ENCODE results near the gene DECR2.
A peak's percentile ranks its signal among the peaks of the same experiment; 100 is the strongest.
"Not testable (repeated sequence)": the region's sequence is repeated elsewhere in the genome, so short reads cannot be mapped to it uniquely, and the experiment has no call there.

DECR2 gene

DNA sequence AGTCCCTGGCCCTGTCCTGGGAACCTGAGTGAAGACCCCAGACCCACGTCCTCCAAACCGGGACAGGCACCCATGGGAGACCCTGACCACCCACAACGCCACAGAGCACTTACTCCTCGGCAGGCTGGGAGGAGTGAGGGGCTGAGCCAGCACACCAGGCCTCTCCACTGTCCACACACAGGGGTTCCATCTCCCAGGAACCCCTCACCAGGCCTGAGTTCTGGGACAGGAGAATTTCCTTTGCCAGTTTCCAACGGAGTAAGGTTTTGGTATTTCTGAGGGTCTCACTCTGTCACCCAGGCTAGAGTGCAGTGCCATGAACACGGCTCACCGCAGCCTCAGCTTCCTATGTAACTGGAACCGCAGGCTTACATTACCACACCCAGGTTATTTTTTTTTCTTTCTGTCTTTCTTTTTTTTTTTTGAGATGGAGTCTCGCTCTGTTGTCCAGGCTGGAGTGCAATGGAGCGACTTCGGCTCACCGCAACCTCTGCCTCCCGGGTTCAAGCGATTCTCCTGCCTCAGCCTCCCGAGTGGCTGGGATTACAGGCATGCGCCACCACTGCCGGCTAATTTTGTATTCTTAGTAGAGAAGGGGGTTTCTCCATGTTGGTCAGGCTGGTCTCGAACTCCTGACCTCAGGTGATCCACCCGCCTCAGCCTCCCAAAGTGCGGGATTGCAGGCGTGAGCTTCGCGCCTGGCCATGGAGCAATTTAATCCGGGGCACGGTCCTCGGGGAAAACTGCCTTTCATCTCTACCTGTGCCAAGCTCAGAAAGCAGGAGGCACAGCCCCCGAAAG is 21.5 kb upstream of the DECR2 start:
- Histone ChIP-seq H3K9me3 (ENCODE audit: control insufficient read depth, low read length) (no peaks in the 10 kb centered on the region), H3K27me3 (ENCODE audit: control insufficient read depth, insufficient read depth, low read length, poor library complexity, severe bottlenecking) (peaks cover 24% of the 10 kb centered on the region), H3K4me1 (ENCODE audit: control insufficient read depth, insufficient read depth, low read length) (peaks cover 19% of the 10 kb centered on the region), H3K4me3 (ENCODE audit: insufficient read depth, low read depth, low read length) (peak overlapping the region; percentile 75), H3K27ac (ENCODE audit: insufficient read depth, low read depth, low read length, poor library complexity, severe bottlenecking) (no peak overlapping the region), H3K36me3 (ENCODE audit: control insufficient read depth, insufficient read depth, low read length) (no peaks in the 10 kb centered on the region)
- 81 to 82% methylated on average over 27 of the region's 27 CpGs for WGBS, 2 experiments

DNA sequence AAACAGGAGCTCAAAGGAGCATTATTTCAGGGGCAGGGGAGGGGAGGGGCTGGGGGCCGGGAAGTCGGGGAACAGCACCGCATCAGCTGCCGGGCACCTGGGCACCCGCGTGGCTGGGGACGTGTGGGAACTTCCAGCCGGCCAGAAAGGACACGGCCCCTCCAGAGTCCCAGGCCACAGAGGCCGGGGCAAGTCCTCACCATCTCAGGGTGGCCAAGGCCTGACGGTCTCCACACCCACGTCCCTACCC is 21.0 kb upstream of the DECR2 start:
- H3K9me3 ChIP-seq (ENCODE audit: control insufficient read depth, low read length) = no peaks in the 10 kb centered on the region
- H3K27me3 ChIP-seq (ENCODE audit: control insufficient read depth, insufficient read depth, low read length, poor library complexity, severe bottlenecking) = peaks cover 24% of the 10 kb centered on the region
- no peak overlapping the region for H3K27ac ChIP-seq (ENCODE audit: insufficient read depth, low read depth, low read length, poor library complexity, severe bottlenecking)
- H3K4me1 ChIP-seq (ENCODE audit: control insufficient read depth, insufficient read depth, low read length) = peaks cover 19% of the 10 kb centered on the region
- H3K4me3 ChIP-seq (ENCODE audit: insufficient read depth, low read depth, low read length) = peak overlapping the region; percentile 75
- 7 to 8% methylated on average over 12 of the region's 12 CpGs for WGBS, 2 experiments
- H3K36me3 ChIP-seq (ENCODE audit: control insufficient read depth, insufficient read depth, low read length) = no peaks in the 10 kb centered on the region

DNA sequence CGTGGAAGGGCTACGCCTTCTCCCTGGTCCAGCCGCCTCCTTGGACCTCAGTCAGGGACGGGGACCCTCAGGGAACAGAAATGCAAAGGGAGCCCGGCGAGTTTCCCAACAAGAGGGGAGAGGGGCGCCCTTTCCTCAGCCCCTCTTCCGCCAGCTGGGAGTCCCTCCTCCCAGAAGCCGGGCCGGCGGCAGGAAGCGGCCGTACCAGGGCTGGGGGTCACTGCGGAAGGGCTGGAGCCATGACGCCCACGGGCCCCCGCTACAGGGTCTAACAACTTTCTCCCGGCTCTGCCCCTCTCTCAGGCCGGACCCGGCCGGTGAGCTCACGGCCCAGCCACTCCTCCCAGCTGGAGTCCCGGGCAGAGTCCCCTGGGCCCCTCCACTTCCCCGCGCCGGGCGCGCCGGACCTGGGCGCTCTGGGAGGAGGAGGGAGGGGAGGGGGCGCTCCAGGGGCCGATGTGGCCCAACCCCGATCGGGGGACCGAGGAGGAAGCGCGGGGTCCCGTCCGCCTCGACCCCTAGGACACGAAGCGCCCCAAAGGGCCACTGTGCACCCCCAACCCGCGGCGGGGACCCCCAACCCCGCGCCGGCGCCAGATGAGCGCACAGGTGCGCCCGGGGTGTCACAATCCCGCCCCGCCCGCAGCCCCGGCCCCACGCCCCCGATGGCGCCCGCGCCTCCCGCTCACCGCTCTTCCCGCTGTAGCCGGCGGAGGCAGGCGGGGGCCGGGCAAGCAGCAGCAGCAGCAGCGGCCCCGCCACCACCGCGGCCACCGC is 20.5 kb upstream of the DECR2 start:
- Histone ChIP-seq H3K9me3 (ENCODE audit: control insufficient read depth, low read length) (no peaks in the 10 kb centered on the region), H3K27ac (ENCODE audit: insufficient read depth, low read depth, low read length, poor library complexity, severe bottlenecking) (no peak overlapping the region), H3K4me1 (ENCODE audit: control insufficient read depth, insufficient read depth, low read length) (peaks cover 19% of the 10 kb centered on the region), H3K4me3 (ENCODE audit: insufficient read depth, low read depth, low read length) (peak overlapping the region; percentile 75), H3K36me3 (ENCODE audit: control insufficient read depth, insufficient read depth, low read length) (no peaks in the 10 kb centered on the region), H3K27me3 (ENCODE audit: control insufficient read depth, insufficient read depth, low read length, poor library complexity, severe bottlenecking) (peaks cover 24% of the 10 kb centered on the region)
- 0% methylated on average over 73 of the region's 73 CpGs for WGBS, 2 experiments

DNA sequence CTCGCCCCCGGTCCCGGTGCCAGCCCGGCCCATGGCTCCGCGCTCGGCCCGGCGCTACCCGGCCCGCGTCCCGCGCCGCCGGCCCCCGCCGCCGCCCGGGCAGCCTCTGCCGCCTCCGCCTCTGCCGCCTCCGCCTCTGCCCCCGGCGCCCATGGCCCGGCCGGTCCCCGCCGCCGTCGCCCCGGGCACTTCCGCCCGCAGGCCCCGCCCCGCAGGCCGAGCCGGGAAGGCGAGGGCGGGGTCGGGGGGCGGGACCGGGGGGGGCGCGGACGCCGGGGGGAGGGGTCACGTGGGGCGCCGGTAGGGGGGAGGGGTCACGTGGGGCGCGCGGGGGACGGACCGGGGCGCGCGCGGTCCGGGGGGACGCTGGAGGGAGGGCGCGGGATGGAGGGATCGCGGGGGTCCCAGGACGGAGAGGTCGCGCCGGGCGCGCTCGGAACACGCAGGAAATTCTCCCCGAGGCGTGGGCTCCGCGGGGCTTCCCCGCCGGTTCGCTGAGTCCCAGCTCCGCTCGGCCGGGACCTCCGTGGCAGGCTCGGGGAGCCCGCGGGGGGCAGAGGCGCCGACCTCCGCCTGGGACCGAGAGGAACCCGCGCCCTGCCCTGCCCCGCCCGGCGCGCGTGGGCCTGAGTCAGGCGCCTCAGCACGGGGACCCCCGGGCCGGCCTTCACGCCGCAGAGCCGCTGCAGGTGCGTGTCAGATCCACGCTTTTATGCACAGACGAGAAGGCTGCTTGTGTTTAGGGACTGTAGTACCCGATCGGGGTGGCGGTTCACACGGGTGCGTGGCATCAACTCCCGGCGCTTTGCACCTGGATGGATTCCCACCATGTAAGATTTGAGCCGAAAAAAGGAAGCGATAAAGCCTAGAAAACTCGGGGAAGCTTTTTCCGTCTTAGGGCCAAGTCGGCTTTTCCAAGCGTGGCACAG is 19.6 kb upstream of the DECR2 start, which contains the start of gene PGAP6:
TSS of gene PGAP6 (minus strand) at position 190 of the 929 bp plus-strand sequence. CDS start at position 33, 157 bp downstream.
- no peaks in the 10 kb centered on the region for H3K9me3 ChIP-seq (ENCODE audit: control insufficient read depth, low read length)
- no peaks in the 10 kb centered on the region for H3K36me3 ChIP-seq (ENCODE audit: control insufficient read depth, insufficient read depth, low read length)
- peaks cover 24% of the 10 kb centered on the region for H3K27me3 ChIP-seq (ENCODE audit: control insufficient read depth, insufficient read depth, low read length, poor library complexity, severe bottlenecking)
- H3K4me3 ChIP-seq (ENCODE audit: insufficient read depth, low read depth, low read length) = peak within 1 kb of the TSS; percentile 75
- no peak within 1 kb of the TSS for H3K27ac ChIP-seq (ENCODE audit: insufficient read depth, low read depth, low read length, poor library complexity, severe bottlenecking)
- 0 to 1% methylated on average over 110 to 123 of the region's 123 CpGs for WGBS, 2 experiments
- H3K4me1 ChIP-seq (ENCODE audit: control insufficient read depth, insufficient read depth, low read length) = peaks cover 19% of the 10 kb centered on the region

DNA sequence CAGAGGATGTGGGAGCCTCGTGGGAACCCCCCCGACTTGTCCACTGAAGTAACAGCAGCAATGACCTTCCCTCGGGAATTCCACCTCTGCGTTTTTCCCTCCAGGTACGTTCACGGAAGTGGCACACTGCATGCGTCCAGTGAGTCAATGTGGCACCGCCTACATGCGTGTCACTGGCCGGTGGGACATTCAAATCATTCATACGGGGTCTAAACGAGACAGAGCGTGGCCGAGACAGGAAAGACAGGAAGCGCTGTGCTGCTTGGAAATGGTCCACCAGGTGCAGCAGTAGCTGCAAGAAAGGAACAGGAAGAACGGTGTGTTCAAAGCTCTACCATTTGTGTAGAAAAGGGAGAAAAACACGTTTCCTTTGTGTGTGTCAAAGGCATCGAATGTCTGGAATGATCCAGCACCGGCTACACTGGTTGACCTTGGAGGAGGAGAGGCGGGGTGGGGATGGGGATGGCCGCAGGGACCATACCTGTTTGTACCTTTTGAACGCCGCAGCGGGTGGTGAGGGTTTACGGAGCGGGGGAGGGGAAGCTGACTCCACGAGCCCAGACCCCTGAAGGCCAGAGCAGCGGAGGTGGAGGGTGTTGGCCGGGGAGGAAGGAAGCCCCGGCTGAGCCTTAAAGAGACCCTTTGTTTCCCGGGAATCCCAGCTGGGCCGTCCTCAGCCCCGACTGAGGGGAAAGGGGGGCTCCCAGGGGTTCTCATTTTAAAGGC is 18.2 kb upstream of the DECR2 start:
- 3 to 4% methylated on average over 33 of the region's 33 CpGs for WGBS, 2 experiments

DNA sequence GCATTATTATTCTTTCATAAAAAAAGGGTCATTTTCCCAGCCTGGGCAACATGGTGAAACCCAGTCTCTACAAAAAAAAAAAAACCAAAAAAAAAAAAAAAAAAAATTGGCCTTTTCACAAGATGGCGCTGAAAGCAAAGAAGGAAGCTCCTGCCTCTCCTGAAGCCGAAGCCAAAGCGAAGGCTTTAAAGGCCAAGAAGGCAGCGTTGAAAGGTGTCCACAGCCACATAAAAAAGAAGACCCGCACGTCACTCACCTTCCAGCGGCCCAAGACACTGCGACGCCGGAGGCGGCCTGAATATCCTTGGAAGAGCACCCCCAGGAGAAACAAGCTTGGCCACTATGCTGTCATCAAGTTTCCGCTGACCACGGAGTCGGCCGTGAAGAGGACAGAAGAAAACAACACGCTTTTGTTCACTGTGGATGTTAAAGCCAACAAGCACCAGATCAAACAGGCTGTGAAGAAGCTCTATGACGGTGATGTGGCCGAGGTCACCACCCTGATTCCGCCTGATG is 15.0 kb upstream of the DECR2 start:
- Histone ChIP-seq H3K9me3 (ENCODE audit: control insufficient read depth, low read length) (no peaks in the 10 kb centered on the region), H3K27me3 (ENCODE audit: control insufficient read depth, insufficient read depth, low read length, poor library complexity, severe bottlenecking) (peaks cover 24% of the 10 kb centered on the region), H3K4me3 (ENCODE audit: insufficient read depth, low read depth, low read length) (no peak overlapping the region), H3K36me3 (ENCODE audit: control insufficient read depth, insufficient read depth, low read length) (no peaks in the 10 kb centered on the region), H3K27ac (ENCODE audit: insufficient read depth, low read depth, low read length, poor library complexity, severe bottlenecking) (peak overlapping the region; percentile 55), H3K4me1 (ENCODE audit: control insufficient read depth, insufficient read depth, low read length) (peaks cover 12% of the 10 kb centered on the region)
- WGBS, 2 experiments = 87% methylated on average over 19 of the region's 19 CpGs

More for the DNA sequence above, 18.2 kb upstream of the DECR2 start:
- peaks cover 24% of the 10 kb centered on the region for H3K27me3 ChIP-seq (ENCODE audit: control insufficient read depth, insufficient read depth, low read length, poor library complexity, severe bottlenecking)
- no peak overlapping the region for H3K27ac ChIP-seq (ENCODE audit: insufficient read depth, low read depth, low read length, poor library complexity, severe bottlenecking)
- H3K36me3 ChIP-seq (ENCODE audit: control insufficient read depth, insufficient read depth, low read length) = no peaks in the 10 kb centered on the region
- H3K4me3 ChIP-seq (ENCODE audit: insufficient read depth, low read depth, low read length) = no peak overlapping the region
- H3K4me1 ChIP-seq (ENCODE audit: control insufficient read depth, insufficient read depth, low read length) = peaks cover 19% of the 10 kb centered on the region
- no peaks in the 10 kb centered on the region for H3K9me3 ChIP-seq (ENCODE audit: control insufficient read depth, low read length)

DNA sequence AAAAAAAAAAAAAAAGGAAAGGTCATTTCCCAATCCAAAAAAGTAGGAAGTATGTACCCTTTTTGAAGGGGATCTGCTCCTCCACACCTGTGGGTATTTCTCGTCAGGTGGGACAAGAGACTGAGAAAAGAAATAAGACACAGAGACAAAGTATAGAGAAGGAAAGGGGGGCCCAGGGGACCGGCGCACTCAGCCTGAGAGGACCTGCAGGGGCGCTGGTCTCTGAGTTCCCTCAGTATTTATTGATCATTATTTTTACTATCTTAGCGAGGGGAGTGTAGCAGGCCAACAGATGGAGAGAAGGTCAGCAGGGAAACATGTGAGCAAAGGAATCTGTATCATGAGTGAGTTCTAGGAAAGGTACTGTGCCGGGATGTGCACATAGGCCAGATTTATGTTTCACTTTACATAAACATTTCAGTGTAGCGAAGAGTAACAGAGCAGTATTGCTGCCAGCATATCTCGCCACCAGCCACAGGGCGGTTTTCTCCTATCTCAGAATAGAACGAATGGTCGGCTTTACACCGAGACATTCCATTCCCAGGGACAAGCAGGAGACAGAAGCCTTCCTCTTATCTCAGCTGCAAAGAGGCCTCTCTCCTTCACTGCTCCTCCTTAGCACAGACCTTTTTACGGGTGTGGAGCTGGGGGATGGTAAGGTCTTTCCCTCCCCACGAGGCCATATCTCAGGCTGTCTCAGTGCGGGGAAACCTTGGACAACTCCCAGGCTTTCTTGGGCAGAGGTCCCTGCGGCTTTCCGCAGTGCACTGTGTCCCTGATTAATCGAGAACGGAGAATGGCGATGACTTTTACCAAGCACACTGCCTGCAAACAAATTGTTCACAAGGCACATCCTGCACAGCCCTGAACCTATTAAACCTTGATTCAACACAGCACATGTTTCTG is 13.7 kb upstream of the DECR2 start:
- not testable (repeated sequence) for H3K4me1 ChIP-seq (ENCODE audit: control insufficient read depth, insufficient read depth, low read length); H3K4me3 ChIP-seq (ENCODE audit: insufficient read depth, low read depth, low read length); H3K9me3 ChIP-seq (ENCODE audit: control insufficient read depth, low read length); H3K36me3 ChIP-seq (ENCODE audit: control insufficient read depth, insufficient read depth, low read length); H3K27ac ChIP-seq (ENCODE audit: insufficient read depth, low read depth, low read length, poor library complexity, severe bottlenecking)
- peaks cover 13% of the 10 kb centered on the region for H3K27me3 ChIP-seq (ENCODE audit: control insufficient read depth, insufficient read depth, low read length, poor library complexity, severe bottlenecking)
- 82 to 85% methylated on average over 20 of the region's 20 CpGs for WGBS, 2 experiments

DNA sequence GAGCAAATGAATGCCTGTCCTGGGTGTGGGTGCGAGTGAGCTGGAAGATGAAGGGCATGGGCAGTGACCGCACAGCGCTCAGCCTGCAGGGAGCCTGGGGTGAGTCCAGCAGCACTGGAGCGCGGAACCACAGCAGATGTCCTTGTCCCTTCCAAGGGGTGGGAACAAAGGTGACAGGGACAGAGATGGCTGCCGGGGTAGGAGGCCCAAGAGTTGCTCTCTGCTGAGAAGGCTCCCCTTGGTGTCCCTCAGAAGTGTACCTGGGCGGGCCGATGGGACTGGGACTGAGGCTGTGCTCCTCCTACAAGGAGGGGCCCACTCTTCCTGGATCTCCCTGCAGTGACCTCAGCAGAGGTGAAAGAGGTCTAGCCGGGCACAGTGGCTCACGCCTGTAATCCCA is 12.3 kb upstream of the DECR2 start:
- Histone ChIP-seq H3K27ac (ENCODE audit: insufficient read depth, low read depth, low read length, poor library complexity, severe bottlenecking) (no peak overlapping the region), H3K4me1 (ENCODE audit: control insufficient read depth, insufficient read depth, low read length) (no peaks in the 10 kb centered on the region), H3K27me3 (ENCODE audit: control insufficient read depth, insufficient read depth, low read length, poor library complexity, severe bottlenecking) (no peaks in the 10 kb centered on the region), H3K9me3 (ENCODE audit: control insufficient read depth, low read length) (no peaks in the 10 kb centered on the region), H3K36me3 (ENCODE audit: control insufficient read depth, insufficient read depth, low read length) (no peaks in the 10 kb centered on the region), H3K4me3 (ENCODE audit: insufficient read depth, low read depth, low read length) (no peak overlapping the region)
- WGBS, 2 experiments = 87 to 88% methylated on average over 10 of the region's 10 CpGs

DNA sequence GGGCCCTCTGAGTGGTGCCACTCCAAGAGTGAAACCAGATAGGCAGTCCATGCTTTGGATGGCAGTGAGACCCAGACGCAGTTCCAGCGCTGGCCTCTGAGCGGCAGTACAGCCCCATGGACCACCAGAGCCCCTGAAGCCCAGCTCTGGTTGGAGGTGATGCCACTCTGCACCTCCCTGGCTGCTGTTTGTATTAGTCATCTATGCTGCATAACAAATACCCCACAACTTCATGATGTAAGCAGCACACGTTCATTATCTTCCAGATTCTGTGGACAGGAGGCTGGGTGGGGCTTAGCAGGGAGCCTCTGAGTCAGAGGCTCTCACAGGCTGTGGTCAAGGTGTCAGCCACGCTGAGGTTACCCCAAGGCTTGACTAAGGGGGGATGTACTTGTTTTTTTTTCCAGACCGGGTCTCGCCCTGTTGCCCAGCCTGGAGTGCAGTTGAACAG is 9.8 kb upstream of the DECR2 start:
- H3K4me3 ChIP-seq (ENCODE audit: insufficient read depth, low read depth, low read length) = no peak overlapping the region
- WGBS, 2 experiments = 62 to 64% methylated on average over 7 of the region's 7 CpGs
- no peaks in the 10 kb centered on the region for H3K27me3 ChIP-seq (ENCODE audit: control insufficient read depth, insufficient read depth, low read length, poor library complexity, severe bottlenecking)
- peaks cover 8% of the 10 kb centered on the region for H3K4me1 ChIP-seq (ENCODE audit: control insufficient read depth, insufficient read depth, low read length)
- H3K27ac ChIP-seq (ENCODE audit: insufficient read depth, low read depth, low read length, poor library complexity, severe bottlenecking) = no peak overlapping the region
- H3K36me3 ChIP-seq (ENCODE audit: control insufficient read depth, insufficient read depth, low read length) = no peaks in the 10 kb centered on the region
- no peaks in the 10 kb centered on the region for H3K9me3 ChIP-seq (ENCODE audit: control insufficient read depth, low read length)

All from ectodermal cell (in vitro differentiated cells).